NB4 (cell line): ENCODE results near the gene SLC34A3.

ENCODE experiments used
- DNase-seq: peaks from one replicate; pipeline ENCODE4 v3.0.0; 2010; ENCODE audit warnings: low read depth
- H3K4me3 ChIP-seq: one replicate; pipeline ENCODE4 v1.5.1; 2011; ENCODE audit warnings: mild to moderate bottlenecking, low read depth, low read length, moderate library complexity
- CTCF ChIP-seq: IDR thresholded peaks from one replicate; pipeline ENCODE4 v1.5.1; 2012; ENCODE audit warnings: low read depth, low read length
- MAX ChIP-seq: IDR thresholded peaks from 2 replicates; pipeline ENCODE4 v1.6.1; 2011; ENCODE audit warnings: low read depth, low read length
- MYC ChIP-seq: IDR thresholded peaks from 2 replicates; pipeline ENCODE4 v1.6.1; 2011; ENCODE audit warnings: low read depth, low read length
- POLR2A ChIP-seq: IDR thresholded peaks from 2 replicates; pipeline ENCODE4 v1.6.1; 2011; ENCODE audit warnings: mild to moderate bottlenecking; ENCODE audit not compliant: insufficient read length; ENCODE audit errors: extremely low read depth

SLC34A3 gene

GRCh38 chr9:137193771-137194170 is 36.9 kb upstream of the SLC34A3 start:
- no peak for DNase-seq
- no peak overlapping the region for H3K4me3 ChIP-seq
- TF ChIP-seq CTCF: no peak
- no peak for TF ChIP-seq MYC
- TF ChIP-seq MAX: no peak
- TF ChIP-seq POLR2A: no peak

- H3K4me3 ChIP-seq: no peak overlapping the region
- TF ChIP-seq POLR2A (no peak), CTCF (no peak), MYC (no peak), MAX (no peak)
- DNase-seq: no peak
Measured at GRCh38 chr9:137194388-137194787, 36.3 kb upstream of the SLC34A3 start.

- TF ChIP-seq POLR2A (no peak), MAX (no peak), CTCF (no peak), MYC (no peak)
- no peak for DNase-seq
- no peak overlapping the region for H3K4me3 ChIP-seq
Measured at GRCh38 chr9:137194909-137195308, 35.8 kb upstream of the SLC34A3 start.

GRCh38 chr9:137195525-137196220 is 35.0 kb upstream of the SLC34A3 start:
- H3K4me3 ChIP-seq: no peak overlapping the region
- TF ChIP-seq MAX (no peak), MYC (no peak), CTCF (no peak), POLR2A (no peak)
- no peak for DNase-seq

GRCh38 chr9:137198051-137198901 is 32.4 kb upstream of the SLC34A3 start:
- no peak overlapping the region for H3K4me3 ChIP-seq

More at GRCh38 chr9:137198051-137198901, 32.4 kb upstream of the SLC34A3 start:
- DNase-seq: no peak
- TF ChIP-seq MYC (no peak), POLR2A (no peak), MAX (no peak), CTCF (no peak)
